MG63 (cell line): ENCODE data around the gene TEX2. TPM values are rescaled to one million over a fixed set of nuclear protein-coding genes. Genes with fewer than 3 reads are reported as not detected.
"Not testable (repeated sequence)": the region's sequence is repeated elsewhere in the genome, so short reads cannot be mapped to it uniquely, and the experiment has no call there.

ENCODE experiments used
- DNase-seq: peaks from one replicate; pipeline ENCODE4 v3.0.0-alpha.2; 2020
- H3K27me3 ChIP-seq: fragments of 250-450 bp; sonication (Bioruptor Pico); 2 replicates; pipeline ENCODE4 v1.5.1; 2020; ENCODE audit warnings: mild to moderate bottlenecking, moderate library complexity
- H3K36me3 ChIP-seq: fragments of 250-450 bp; sonication (Bioruptor Pico); 2 replicates; pipeline ENCODE4 v1.5.1; 2020; ENCODE audit warnings: mild to moderate bottlenecking, moderate library complexity
- H3K4me3 ChIP-seq: fragments of 250-450 bp; sonication (Bioruptor Pico); 2 replicates; pipeline ENCODE4 v1.5.1; 2020; ENCODE audit warnings: mild to moderate bottlenecking, moderate library complexity
- H3K9me3 ChIP-seq: fragments of 250-450 bp; sonication (Bioruptor Pico); 2 replicates; pipeline ENCODE4 v1.5.1; 2020; ENCODE audit warnings: mild to moderate bottlenecking, moderate library complexity
- total RNA-seq: library from RNA; depleted of rRNA; stranded (reverse); fragments of >200 nt; shearing (Covaris generic); gene quantifications from 2 replicates; pipeline ENCODE4 v1.2.3, GENCODE V29; 2014; ENCODE audit warnings: low replicate concordance

The TEX2 gene
- total RNA-seq, 1 experiment from 2014 or later, result 17.2 TPM

DNA sequence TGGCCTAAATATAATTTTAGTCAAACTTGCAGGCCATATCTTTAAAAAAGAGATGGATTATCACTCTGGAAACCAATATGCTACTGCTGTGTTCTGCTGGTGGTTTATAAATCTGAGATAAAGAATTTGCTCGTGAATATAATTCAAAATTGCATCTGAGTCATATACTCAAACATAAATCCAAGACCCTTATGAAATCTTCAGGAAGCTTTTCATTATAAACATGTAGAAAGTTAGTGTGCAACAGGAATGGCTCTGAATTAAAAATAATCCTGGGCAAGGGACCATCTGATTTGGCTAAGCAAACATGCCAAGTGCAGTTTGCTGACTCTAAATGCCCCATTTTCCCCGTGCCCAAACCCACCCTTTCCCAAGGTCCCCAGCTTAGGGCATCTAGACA is 57.3 kb downstream of the TEX2 start:
- H3K36me3 ChIP-seq, result no peaks in the 10 kb centered on the region; the same call in 1 of the 2 replicates
- DNase-seq, result no peak
- H3K27me3 ChIP-seq, result no peaks in the 10 kb centered on the region
- H3K4me3 ChIP-seq, result no peak overlapping the region
- no peaks in the 10 kb centered on the region for H3K9me3 ChIP-seq

DNA sequence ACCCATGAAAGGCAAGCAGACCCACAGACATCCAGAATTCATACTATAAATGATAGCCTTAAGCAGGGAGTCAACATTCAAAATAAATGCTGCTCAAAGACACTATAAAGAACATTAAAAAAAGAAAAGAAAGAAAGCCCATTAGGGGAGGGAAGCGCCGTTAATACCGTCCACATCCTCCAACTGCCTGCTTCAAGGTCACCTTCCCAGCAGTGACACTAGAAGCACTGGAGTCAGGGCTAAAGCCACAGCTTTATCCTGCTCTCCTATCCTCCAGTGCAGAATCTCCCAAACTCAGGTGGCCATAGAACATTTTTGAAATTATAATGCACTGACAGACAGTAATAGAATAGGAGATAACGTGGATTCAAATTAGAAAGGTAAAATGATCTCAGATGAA is 59.4 kb downstream of the TEX2 start:
- Histone ChIP-seq H3K27me3 (no peaks in the 10 kb centered on the region), H3K36me3 (no peaks in the 10 kb centered on the region), H3K9me3 (no peaks in the 10 kb centered on the region), H3K4me3 (no peak overlapping the region)
- no peak for DNase-seq

DNA sequence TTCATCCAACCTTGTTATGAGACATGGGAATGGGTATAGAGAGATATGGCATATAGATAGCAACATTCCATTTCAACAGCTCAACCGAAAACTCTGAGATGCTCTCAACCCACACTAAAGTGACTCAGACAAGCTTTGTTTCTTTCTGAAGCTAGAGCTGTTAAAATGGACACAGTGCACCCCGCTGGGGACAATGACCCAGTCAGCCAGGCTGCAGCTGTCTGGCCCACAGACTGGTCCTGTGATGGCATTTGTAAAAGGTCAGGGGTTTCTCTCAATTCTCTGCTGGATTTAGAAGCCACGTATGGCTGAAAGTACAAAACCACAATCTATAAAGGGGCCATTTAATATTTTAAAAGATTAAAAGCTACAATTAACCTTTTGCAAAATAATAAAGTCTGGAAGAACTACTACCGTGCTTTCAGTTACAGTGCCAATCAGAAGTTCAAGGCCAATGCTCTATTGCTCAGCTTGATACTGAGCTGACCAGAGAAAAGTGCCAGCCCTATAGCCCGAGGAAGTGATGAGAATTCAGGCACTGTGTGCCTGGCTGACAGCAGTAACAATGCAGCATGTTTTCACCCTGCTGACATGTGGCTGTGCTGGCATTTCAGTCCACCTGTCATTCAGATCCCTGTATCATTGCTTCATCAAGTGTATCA is 60.2 kb downstream of the TEX2 start:
- Histone ChIP-seq H3K27me3 (no peaks in the 10 kb centered on the region), H3K36me3 (no peaks in the 10 kb centered on the region), H3K9me3 (no peaks in the 10 kb centered on the region), H3K4me3 (no peak overlapping the region)
- peak; percentile 62 for DNase-seq

GRCh38 chr17:64200080-64201032 is 62.7 kb downstream of the TEX2 start:
- Histone ChIP-seq H3K36me3 (no peaks in the 10 kb centered on the region), H3K27me3 (no peaks in the 10 kb centered on the region), H3K4me3 (no peak overlapping the region), H3K9me3 (peaks cover 8% of the 10 kb centered on the region)
- no peak for DNase-seq

DNA sequence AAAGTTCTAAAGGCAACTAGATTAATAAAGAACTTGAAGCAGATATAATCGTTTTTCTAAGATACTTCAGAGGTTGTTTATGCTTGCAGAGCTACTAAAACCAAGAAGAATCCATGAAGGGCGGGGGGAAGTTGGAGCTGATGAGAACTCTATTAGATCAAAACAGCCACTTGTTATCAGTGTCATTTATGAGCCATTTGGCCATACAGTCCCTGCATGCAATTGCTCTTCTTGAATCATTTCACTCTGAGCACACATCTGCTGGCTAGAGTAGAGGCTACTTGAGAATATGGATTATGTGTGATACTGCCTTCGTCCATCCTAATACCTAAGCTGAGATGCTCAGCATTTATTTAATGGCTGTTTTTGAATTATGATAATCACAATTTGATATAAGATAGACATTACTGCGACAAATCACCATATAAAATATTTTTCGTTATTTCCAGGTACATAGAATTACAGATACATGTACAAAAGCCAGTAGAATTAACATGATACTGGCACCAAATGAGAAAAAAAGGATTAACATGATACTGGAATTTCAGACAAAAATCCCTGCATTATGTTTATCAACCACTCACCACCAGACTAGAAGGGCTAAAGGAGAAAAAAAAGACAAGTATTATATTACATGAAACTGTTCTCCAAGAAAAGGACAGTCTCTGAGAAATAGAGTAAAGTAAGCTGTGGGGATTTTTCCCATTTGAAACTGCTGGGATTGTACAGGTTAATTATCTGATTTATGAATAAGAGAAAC is 64.5 kb downstream of the TEX2 start:
- Histone ChIP-seq H3K27me3 (no peaks in the 10 kb centered on the region), H3K9me3 (peaks cover 8% of the 10 kb centered on the region), H3K4me3 (no peak overlapping the region), H3K36me3 (no peaks in the 10 kb centered on the region)
- no peak for DNase-seq

DNA sequence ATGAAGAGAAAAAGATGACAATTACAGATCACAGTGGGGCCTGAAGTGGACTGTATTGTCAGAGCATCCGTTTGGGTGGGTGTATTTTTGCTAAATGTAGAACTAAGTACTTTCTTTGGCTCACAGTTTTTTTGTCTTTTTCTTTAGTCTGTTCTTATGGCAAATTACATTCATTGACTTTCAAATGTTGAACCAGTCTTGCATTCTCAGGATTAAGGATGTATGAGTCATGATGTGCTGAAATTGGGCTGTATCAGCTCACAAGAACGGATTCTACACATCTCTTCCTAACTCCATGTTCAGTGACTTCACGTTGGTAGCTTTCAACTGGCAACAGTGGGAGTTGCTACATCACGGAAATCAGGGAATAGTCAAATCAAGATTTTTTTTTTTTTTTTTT is 66.5 kb downstream of the TEX2 start:
- no peak overlapping the region for H3K4me3 ChIP-seq
- no peaks in the 10 kb centered on the region for H3K36me3 ChIP-seq
- peaks cover 8% of the 10 kb centered on the region for H3K9me3 ChIP-seq
- H3K27me3 ChIP-seq, result no peaks in the 10 kb centered on the region
- no peak for DNase-seq

- Histone ChIP-seq H3K27me3 (no peaks in the 10 kb centered on the region), H3K4me3 (no peak overlapping the region), H3K9me3 (peaks cover 8% of the 10 kb centered on the region), H3K36me3 (no peaks in the 10 kb centered on the region)
- DNase-seq, result no peak
These were observed 69.5 kb downstream of the TEX2 start for GRCh38 chr17:64193561-64193960.

DNA sequence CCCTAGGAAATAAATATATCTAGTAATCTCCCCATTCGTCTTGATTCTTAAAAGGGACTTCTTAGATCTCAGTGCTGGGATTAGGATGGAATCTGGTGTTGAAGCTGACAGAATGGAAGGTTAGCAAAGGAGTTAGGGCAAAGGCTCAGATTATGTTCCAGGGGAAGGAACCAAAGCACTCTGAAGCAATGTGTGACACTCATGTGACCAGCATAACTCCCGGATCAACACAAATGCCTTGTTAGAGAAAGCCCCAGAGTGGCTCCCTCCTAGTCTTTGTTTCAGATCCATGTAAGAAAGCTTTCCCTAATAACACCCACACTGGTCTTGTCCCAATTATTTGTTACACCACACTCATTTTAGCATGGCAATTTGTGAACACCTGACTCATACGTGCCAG is 70.5 kb downstream of the TEX2 start:
- DNase-seq, result no peak
- H3K27me3 ChIP-seq, result no peaks in the 10 kb centered on the region
- peaks cover 7% of the 10 kb centered on the region for H3K9me3 ChIP-seq
- no peak overlapping the region for H3K4me3 ChIP-seq
- H3K36me3 ChIP-seq, result peaks cover 4% of the 10 kb centered on the region; the same call in 1 of the 2 replicates

GRCh38 chr17:64190472-64190871 is 72.6 kb downstream of the TEX2 start:
- Histone ChIP-seq H3K9me3 (no peaks in the 10 kb centered on the region), H3K27me3 (no peaks in the 10 kb centered on the region), H3K36me3 (peaks cover 4% of the 10 kb centered on the region), H3K4me3 (no peak overlapping the region)
- no peak for DNase-seq

DNA sequence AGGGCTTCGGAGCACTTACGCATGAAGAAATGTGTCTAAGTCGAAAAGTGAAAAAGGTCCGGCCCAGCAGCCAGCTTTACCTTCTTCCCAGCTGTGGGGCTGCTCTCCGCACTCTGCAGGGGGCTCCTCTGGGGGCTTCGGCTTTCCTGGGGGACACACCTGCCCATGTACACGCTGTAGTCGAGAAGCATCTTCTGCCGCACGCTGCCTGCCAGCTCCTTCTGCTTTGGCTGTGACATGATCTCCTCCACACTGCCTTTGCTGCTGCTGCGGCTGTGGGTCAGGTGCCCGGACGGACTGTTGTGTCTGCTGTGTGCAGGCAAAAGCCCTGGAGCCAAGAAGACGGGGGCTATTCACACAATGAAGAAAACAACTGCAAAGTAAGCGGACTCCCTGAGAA is 75.0 kb downstream of the TEX2 start:
- Histone ChIP-seq H3K4me3 (no peak overlapping the region), H3K9me3 (no peaks in the 10 kb centered on the region), H3K27me3 (no peaks in the 10 kb centered on the region), H3K36me3 (peaks cover 4% of the 10 kb centered on the region)
- no peak for DNase-seq

DNA sequence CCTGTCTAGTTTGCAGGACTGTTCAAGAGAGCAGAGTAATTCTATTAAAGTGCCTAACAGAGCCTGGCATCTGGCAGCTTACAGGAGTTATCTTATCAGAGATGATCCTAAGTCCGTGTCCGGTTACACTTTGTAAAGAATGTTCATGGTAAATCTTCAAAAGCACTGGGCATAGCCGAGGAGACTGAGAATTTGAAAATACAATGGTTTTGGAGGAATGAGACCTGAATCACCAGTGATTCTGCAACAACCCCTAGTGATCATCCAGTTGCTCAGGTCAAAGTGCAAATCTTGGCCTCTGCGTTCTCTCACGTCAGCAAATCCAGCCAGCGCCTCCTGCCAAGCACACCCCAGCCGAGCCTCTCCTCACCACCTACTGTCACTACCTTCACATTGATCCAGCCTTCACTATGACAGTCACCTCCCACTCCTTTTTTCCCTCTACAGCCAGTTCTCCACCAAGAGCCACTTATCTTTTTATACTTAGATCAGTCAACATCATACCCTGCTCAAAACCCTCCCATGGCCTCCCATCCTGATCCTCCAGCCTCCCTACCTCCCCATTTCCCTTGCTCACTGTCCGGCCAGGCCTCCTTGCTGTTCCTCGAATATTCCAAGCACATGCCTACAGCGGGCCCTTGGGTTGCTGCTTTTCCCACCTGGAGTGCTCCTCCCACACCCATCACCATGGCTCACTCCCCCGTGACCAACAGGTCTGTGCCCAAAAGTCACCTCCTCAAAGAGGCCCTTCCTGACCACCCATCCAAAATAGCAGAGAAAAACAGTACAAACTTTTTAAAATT is 75.8 kb downstream of the TEX2 start:
- H3K4me3 ChIP-seq, result no peak overlapping the region
- no peaks in the 10 kb centered on the region for H3K27me3 ChIP-seq
- H3K36me3 ChIP-seq, result peaks cover 4% of the 10 kb centered on the region
- no peak for DNase-seq
- H3K9me3 ChIP-seq, result no peaks in the 10 kb centered on the region

- no peaks in the 10 kb centered on the region for H3K27me3 ChIP-seq
- no peak overlapping the region for H3K4me3 ChIP-seq
- no peak for DNase-seq
- H3K9me3 ChIP-seq, result no peaks in the 10 kb centered on the region
- H3K36me3 ChIP-seq, result peaks cover 4% of the 10 kb centered on the region
These were observed 76.6 kb downstream of the TEX2 start for GRCh38 chr17:64186171-64187092.

GRCh38 chr17:64185557-64185956 is 77.5 kb downstream of the TEX2 start:
- not testable (repeated sequence) for H3K27me3 ChIP-seq, DNase-seq, H3K9me3 ChIP-seq, H3K4me3 ChIP-seq, H3K36me3 ChIP-seq

DNA sequence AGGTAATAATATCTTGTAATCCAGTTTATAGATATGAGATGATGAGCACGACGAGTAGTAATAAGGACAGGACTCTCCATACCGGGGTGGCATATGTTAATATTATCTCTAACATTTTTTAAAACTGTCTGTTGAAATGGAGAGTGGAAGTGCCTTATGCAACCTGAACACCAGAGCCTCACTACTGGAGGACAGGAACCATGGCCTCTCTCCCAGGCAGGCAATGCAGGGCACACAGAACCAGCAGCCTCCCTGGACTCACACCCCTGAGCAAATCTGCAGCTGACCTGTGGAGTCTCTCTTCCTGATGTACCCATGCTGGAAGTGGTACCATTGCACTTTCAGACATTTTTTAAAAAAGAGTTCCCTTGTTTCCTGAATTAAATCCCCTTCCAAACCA is 78.0 kb downstream of the TEX2 start:
- Histone ChIP-seq H3K9me3 (no peaks in the 10 kb centered on the region), H3K36me3 (peaks cover 4% of the 10 kb centered on the region), H3K27me3 (no peaks in the 10 kb centered on the region), H3K4me3 (no peak overlapping the region)
- DNase-seq, result no peak

DNA sequence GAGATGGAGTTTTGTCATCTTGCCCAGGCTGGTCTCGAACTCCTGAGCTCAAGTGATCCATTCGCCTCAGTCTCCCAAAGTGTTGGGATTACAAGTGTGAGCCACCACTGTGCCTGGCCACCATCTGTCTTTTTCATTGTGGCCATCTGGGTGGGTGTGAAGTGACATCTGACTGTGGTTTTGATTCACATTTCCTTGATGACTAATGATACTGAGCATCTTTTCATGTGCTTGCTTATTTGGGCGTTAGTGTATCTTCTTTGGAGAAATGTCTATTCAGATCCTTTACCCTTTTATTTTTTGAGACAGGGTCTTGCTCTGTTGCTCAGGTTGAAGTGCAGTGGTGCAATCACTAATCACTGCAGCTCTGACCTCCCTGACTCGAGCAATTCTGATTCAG is 79.2 kb downstream of the TEX2 start:
- H3K9me3 ChIP-seq, result no peaks in the 10 kb centered on the region
- peaks cover 4% of the 10 kb centered on the region for H3K36me3 ChIP-seq
- no peak for DNase-seq
- H3K4me3 ChIP-seq, result no peak overlapping the region
- H3K27me3 ChIP-seq, result no peaks in the 10 kb centered on the region
